Activated CD4-positive, alpha-beta memory T cell treated with anti-CD3 and anti-CD28 coated beads for 36 hours (primary cell): ENCODE data around the gene DPYSL4. TPM values are rescaled to one million over a fixed set of nuclear protein-coding genes. Genes with fewer than 3 reads are reported as not detected.
A peak's percentile ranks its signal among the peaks of the same experiment; 100 is the strongest.
"Not testable (repeated sequence)": the region's sequence is repeated elsewhere in the genome, so short reads cannot be mapped to it uniquely, and the experiment has no call there.

Experiments used
- CTCF ChIA-PET: fragments of 350-600 bp; sonication (Branson Sonifier 250); formaldehyde crosslinking; loops from one replicate; lab custom pipeline; 2021; ENCODE audit warnings: antibody characterized with exemption, inconsistent platforms; lab: Charles Lee
- POLR2A ChIA-PET: fragments of 350-600 bp; sonication (Branson Sonifier 250); formaldehyde crosslinking; loops from one replicate; lab custom pipeline; 2021; ENCODE audit warnings: antibody characterized with exemption; lab: Charles Lee
- DNase-seq: peaks from one replicate; pipeline ENCODE4 v3.0.0-alpha.2; 2020
- H3K27ac Mint-ChIP-seq: one replicate; pipeline ENCODE4 v1.8.0; 2021; ENCODE audit warnings: mixed read lengths
- H3K27me3 Mint-ChIP-seq: one replicate; pipeline ENCODE4 v1.8.0; 2021; ENCODE audit warnings: mixed read lengths
- H3K36me3 Mint-ChIP-seq: one replicate; pipeline ENCODE4 v1.8.0; 2021; ENCODE audit warnings: mixed read lengths
- H3K4me1 Mint-ChIP-seq: one replicate; pipeline ENCODE4 v1.8.0; 2021; ENCODE audit warnings: low read depth, mixed read lengths
- H3K4me3 Mint-ChIP-seq: one replicate; pipeline ENCODE4 v1.8.0; 2021; ENCODE audit warnings: mild to moderate bottlenecking, mixed read lengths
- H3K9me3 Mint-ChIP-seq: one replicate; pipeline ENCODE4 v1.8.0; 2021; ENCODE audit warnings: mixed read lengths
- intact Hi-C: fragments of 100-400 bp; cut with micrococcal nuclease; formaldehyde crosslinking; loops from one replicate; pipeline ENCODE4 v1.15.1; 2023
- total RNA-seq, 2 experiments: library from RNA; stranded (reverse); gene quantifications; one replicate each; pipeline ENCODE4 v1.2.3, GENCODE V29; 2021

DPYSL4 gene
- total RNA-seq, 2 experiments from 2014 or later, result 7.0 to 7.2 TPM

GRCh38 chr10:132216441-132216840 lies 29.7 kb downstream of the DPYSL4 start:
- H3K27me3 Mint-ChIP-seq, H3K27ac Mint-ChIP-seq, POLR2A ChIA-PET, intact Hi-C loops, DNase-seq, H3K4me1 Mint-ChIP-seq, H3K4me3 Mint-ChIP-seq: not testable (repeated sequence)
- Mint-ChIP-seq H3K9me3 (peaks cover 42% of the 10 kb centered on the region), H3K36me3 (peaks cover 38% of the 10 kb centered on the region)
- CTCF ChIA-PET, result interaction anchor here (0.7 kb wide), 1 partner anchor 107 kb away, joined by 3 read pairs; no protein-coding TSS in a partner anchor

GRCh38 chr10:132219486-132219885 lies 32.7 kb downstream of the DPYSL4 start:
- no peak overlapping the region for H3K4me3 Mint-ChIP-seq
- DNase-seq, result no peak
- H3K36me3 Mint-ChIP-seq, result peaks cover 18% of the 10 kb centered on the region
- H3K27me3 Mint-ChIP-seq, result no peaks in the 10 kb centered on the region
- ChIA-PET CTCF (interaction anchor here (1.0 to 1.3 kb wide), 3 partner anchors 129 to 141 kb away, joined by 3 to 4 read pairs (median 4); no protein-coding TSS in a partner anchor), POLR2A (no interaction called here)
- intact Hi-C loops, result no loop called here
- H3K9me3 Mint-ChIP-seq, result peaks cover 32% of the 10 kb centered on the region
- no peaks in the 10 kb centered on the region for H3K4me1 Mint-ChIP-seq
- H3K27ac Mint-ChIP-seq, result no peak overlapping the region

- intact Hi-C loops, result no loop called here
- no peaks in the 10 kb centered on the region for H3K27me3 Mint-ChIP-seq
- H3K4me3 Mint-ChIP-seq, result no peak overlapping the region
- H3K4me1 Mint-ChIP-seq, result no peaks in the 10 kb centered on the region
- ChIA-PET CTCF (interaction anchor here (1.3 kb wide), 1 partner anchor 134 kb away, joined by 4 read pairs; no protein-coding TSS in a partner anchor), POLR2A (no interaction called here)
- peaks cover 15% of the 10 kb centered on the region for H3K36me3 Mint-ChIP-seq
- no peak overlapping the region for H3K27ac Mint-ChIP-seq
- no peak for DNase-seq
- peaks cover 30% of the 10 kb centered on the region for H3K9me3 Mint-ChIP-seq
Measured at GRCh38 chr10:132220061-132220460, 33.3 kb downstream of the DPYSL4 start.

- CTCF ChIA-PET, H3K4me3 Mint-ChIP-seq, H3K27me3 Mint-ChIP-seq, intact Hi-C loops, H3K36me3 Mint-ChIP-seq, H3K4me1 Mint-ChIP-seq, POLR2A ChIA-PET, DNase-seq, H3K27ac Mint-ChIP-seq: not testable (repeated sequence)
- peaks cover 21% of the 10 kb centered on the region for H3K9me3 Mint-ChIP-seq
Measured at GRCh38 chr10:132220996-132221395, 34.2 kb downstream of the DPYSL4 start.

GRCh38 chr10:132222726-132223125 lies 36.0 kb downstream of the DPYSL4 start:
- no peak overlapping the region for H3K4me3 Mint-ChIP-seq
- intact Hi-C loops, result loop anchor here (1.0 kb wide), 2 partner anchors 130 to 231 kb away; no protein-coding TSS in a partner anchor
- CTCF ChIA-PET, result interaction anchor here (0.9 to 1.0 kb wide), 2 partner anchors 131 to 132 kb away, joined by 3 to 4 read pairs; no protein-coding TSS in a partner anchor
- peaks cover 4% of the 10 kb centered on the region for H3K36me3 Mint-ChIP-seq
- no peak overlapping the region for H3K27ac Mint-ChIP-seq
- peaks cover 4% of the 10 kb centered on the region for H3K9me3 Mint-ChIP-seq
- no peaks in the 10 kb centered on the region for H3K27me3 Mint-ChIP-seq
- DNase-seq, result no peak
- no peaks in the 10 kb centered on the region for H3K4me1 Mint-ChIP-seq
- POLR2A ChIA-PET, result no interaction called here

GRCh38 chr10:132223156-132223590 lies 36.4 kb downstream of the DPYSL4 start:
- H3K4me3 Mint-ChIP-seq, result no peak overlapping the region
- H3K4me1 Mint-ChIP-seq, result no peaks in the 10 kb centered on the region
- H3K9me3 Mint-ChIP-seq, result peaks cover 3% of the 10 kb centered on the region
- ChIA-PET POLR2A (no interaction called here), CTCF (interaction anchor here (1.0 to 1.3 kb wide), 2 partner anchors 130 kb away, joined by 3 to 4 read pairs; no protein-coding TSS in a partner anchor)
- H3K36me3 Mint-ChIP-seq, result peaks cover 4% of the 10 kb centered on the region
- intact Hi-C loops, result loop anchor here (1.0 kb wide), 2 partner anchors 129 to 230 kb away; no protein-coding TSS in a partner anchor
- DNase-seq, result peak; percentile 83
- H3K27me3 Mint-ChIP-seq, result no peaks in the 10 kb centered on the region
- no peak overlapping the region for H3K27ac Mint-ChIP-seq

GRCh38 chr10:132223611-132224342 lies 37.0 kb downstream of the DPYSL4 start:
- Mint-ChIP-seq H3K4me1 (no peaks in the 10 kb centered on the region), H3K4me3 (no peak overlapping the region), H3K36me3 (peaks cover under 1% of the 10 kb centered on the region), H3K27me3 (no peaks in the 10 kb centered on the region), H3K9me3 (peaks cover under 1% of the 10 kb centered on the region), H3K27ac (no peak overlapping the region)
- ChIA-PET POLR2A (no interaction called here), CTCF (interaction anchor here (1.3 kb wide), 1 partner anchor 129 kb away, joined by 4 read pairs; no protein-coding TSS in a partner anchor)
- no peak for DNase-seq
- intact Hi-C loops, result loop anchor here (1.0 kb wide), 2 partner anchors 129 to 230 kb away; no protein-coding TSS in a partner anchor

GRCh38 chr10:132224343-132225072 lies 37.8 kb downstream of the DPYSL4 start:
- H3K9me3 Mint-ChIP-seq, result no peaks in the 10 kb centered on the region
- peaks cover 2% of the 10 kb centered on the region for H3K4me1 Mint-ChIP-seq
- intact Hi-C loops, result no loop called here
- no peaks in the 10 kb centered on the region for H3K36me3 Mint-ChIP-seq
- no peak overlapping the region for H3K4me3 Mint-ChIP-seq
- ChIA-PET CTCF (interaction anchor here (1.3 kb wide), 1 partner anchor 129 kb away, joined by 4 read pairs; no protein-coding TSS in a partner anchor), POLR2A (no interaction called here)
- no peak for DNase-seq
- H3K27me3 Mint-ChIP-seq, result no peaks in the 10 kb centered on the region
- no peak overlapping the region for H3K27ac Mint-ChIP-seq

- intact Hi-C loops, result no loop called here
- Mint-ChIP-seq H3K4me3 (no peak overlapping the region), H3K4me1 (peaks cover 6% of the 10 kb centered on the region), H3K9me3 (no peaks in the 10 kb centered on the region), H3K27ac (no peak overlapping the region), H3K36me3 (no peaks in the 10 kb centered on the region), H3K27me3 (no peaks in the 10 kb centered on the region)
- DNase-seq, result no peak
- CTCF ChIA-PET, result interaction anchor here (0.8 kb wide), 1 partner anchor 126 kb away, joined by 3 read pairs; no protein-coding TSS in a partner anchor
- POLR2A ChIA-PET, result no interaction called here
Measured at GRCh38 chr10:132225073-132225848, 38.5 kb downstream of the DPYSL4 start.

GRCh38 chr10:132225849-132226205 lies 39.1 kb downstream of the DPYSL4 start:
- no peaks in the 10 kb centered on the region for H3K27me3 Mint-ChIP-seq
- ChIA-PET POLR2A (no interaction called here), CTCF (interaction anchor here (0.8 kb wide), 1 partner anchor 125 kb away, joined by 3 read pairs; no protein-coding TSS in a partner anchor)
- intact Hi-C loops, result no loop called here
- H3K27ac Mint-ChIP-seq, result no peak overlapping the region
- peaks cover 8% of the 10 kb centered on the region for H3K4me1 Mint-ChIP-seq
- no peaks in the 10 kb centered on the region for H3K9me3 Mint-ChIP-seq
- DNase-seq, result no peak
- H3K36me3 Mint-ChIP-seq, result no peaks in the 10 kb centered on the region
- H3K4me3 Mint-ChIP-seq, result no peak overlapping the region

GRCh38 chr10:132226586-132227405 lies 40.0 kb downstream of the DPYSL4 start:
- Mint-ChIP-seq H3K4me1 (peaks cover 10% of the 10 kb centered on the region), H3K27ac (no peak overlapping the region), H3K27me3 (no peaks in the 10 kb centered on the region), H3K36me3 (no peaks in the 10 kb centered on the region), H3K9me3 (no peaks in the 10 kb centered on the region), H3K4me3 (no peak overlapping the region)
- ChIA-PET CTCF (interaction anchor here (0.9 kb wide), 1 partner anchor 126 kb away, joined by 3 read pairs; no protein-coding TSS in a partner anchor), POLR2A (no interaction called here)
- intact Hi-C loops, result no loop called here
- no peak for DNase-seq
